NB4 (cell line): ENCODE measurements around the gene ABCA2.

Source experiments
- POLR2A ChIP-seq: IDR thresholded peaks from 2 replicates; pipeline ENCODE4 v1.6.1; 2011; ENCODE audit warnings: mild to moderate bottlenecking; ENCODE audit not compliant: insufficient read length; ENCODE audit errors: extremely low read depth
- TF ChIP-seq, protein P1 (sequence below): IDR thresholded peaks from one replicate; pipeline ENCODE4 v1.5.1; 2012; ENCODE audit warnings: low read depth, low read length

DNA sequence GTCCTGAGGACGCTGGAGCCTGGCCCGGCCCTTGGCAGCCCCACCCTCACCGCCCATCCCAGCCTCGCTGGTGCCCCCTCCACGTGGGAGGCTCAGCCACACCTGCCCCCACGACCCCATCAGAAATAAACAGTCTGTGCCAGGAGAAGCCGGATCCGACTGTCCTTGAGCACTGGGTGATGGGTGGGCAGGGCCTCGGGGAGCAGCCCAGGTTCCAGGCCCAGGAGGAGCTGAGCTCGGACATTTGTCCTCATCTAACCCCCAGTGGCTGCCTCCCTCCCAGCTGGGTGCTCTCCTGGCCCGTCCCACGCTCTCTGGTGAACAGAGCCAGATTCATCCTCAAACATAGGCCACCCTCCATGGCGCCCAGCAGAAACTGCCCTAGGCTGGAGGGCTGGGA is 55.3 kb downstream of the ABCA2 start:
- TF ChIP-seq, protein P1, sequence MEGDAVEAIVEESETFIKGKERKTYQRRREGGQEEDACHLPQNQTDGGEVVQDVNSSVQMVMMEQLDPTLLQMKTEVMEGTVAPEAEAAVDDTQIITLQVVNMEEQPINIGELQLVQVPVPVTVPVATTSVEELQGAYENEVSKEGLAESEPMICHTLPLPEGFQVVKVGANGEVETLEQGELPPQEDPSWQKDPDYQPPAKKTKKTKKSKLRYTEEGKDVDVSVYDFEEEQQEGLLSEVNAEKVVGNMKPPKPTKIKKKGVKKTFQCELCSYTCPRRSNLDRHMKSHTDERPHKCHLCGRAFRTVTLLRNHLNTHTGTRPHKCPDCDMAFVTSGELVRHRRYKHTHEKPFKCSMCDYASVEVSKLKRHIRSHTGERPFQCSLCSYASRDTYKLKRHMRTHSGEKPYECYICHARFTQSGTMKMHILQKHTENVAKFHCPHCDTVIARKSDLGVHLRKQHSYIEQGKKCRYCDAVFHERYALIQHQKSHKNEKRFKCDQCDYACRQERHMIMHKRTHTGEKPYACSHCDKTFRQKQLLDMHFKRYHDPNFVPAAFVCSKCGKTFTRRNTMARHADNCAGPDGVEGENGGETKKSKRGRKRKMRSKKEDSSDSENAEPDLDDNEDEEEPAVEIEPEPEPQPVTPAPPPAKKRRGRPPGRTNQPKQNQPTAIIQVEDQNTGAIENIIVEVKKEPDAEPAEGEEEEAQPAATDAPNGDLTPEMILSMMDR: no peak
- no peak for TF ChIP-seq POLR2A
